NT2/D1 (cell line): Measurements from ENCODE around the gene PKLR.

Experiments
- SUZ12 ChIP-seq: IDR thresholded peaks from 2 replicates; pipeline ENCODE4 v1.6.1; 2011; ENCODE audit not compliant: insufficient read length, insufficient read depth; ENCODE audit errors: extremely low read depth
- YY1 ChIP-seq: IDR thresholded peaks from 2 replicates; pipeline ENCODE4 v1.6.1; 2011; ENCODE audit not compliant: insufficient read length, insufficient read depth
- ZNF274 ChIP-seq: IDR thresholded peaks from 2 replicates; pipeline ENCODE4 v1.6.1; 2011; ENCODE audit warnings: mild to moderate bottlenecking, low read depth, low read length

DNA sequence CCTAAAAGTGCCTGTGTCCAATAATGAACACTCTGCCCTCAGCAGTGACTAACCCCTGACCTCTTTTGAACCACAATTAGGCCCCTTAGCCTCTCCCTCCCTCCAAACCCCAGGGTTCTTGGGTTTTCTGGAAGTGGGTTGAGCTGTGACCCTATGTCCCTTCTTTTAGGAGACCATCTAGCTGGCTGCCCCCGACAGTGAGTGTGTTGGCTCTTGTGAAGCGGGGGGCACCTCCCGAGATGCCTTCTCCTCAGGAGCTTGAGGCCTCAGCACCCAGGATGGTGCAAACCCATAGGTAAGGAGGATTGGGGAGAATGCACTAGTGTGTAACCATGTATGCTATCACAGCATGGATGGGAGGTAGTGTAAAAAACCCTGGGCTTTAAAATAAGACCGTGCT is 26.7 kb upstream of the PKLR start:
- TF ChIP-seq ZNF274 (no peak), YY1 (no peak), SUZ12 (no peak)
